ENCODE data around the gene UNC13A. TPM values are rescaled to one million over a fixed set of nuclear protein-coding genes. Genes with fewer than 3 reads are reported as not detected.

The UNC13A gene
- total RNA-seq, 1 donor from 2014 or later: 0.13 TPM

DNA sequence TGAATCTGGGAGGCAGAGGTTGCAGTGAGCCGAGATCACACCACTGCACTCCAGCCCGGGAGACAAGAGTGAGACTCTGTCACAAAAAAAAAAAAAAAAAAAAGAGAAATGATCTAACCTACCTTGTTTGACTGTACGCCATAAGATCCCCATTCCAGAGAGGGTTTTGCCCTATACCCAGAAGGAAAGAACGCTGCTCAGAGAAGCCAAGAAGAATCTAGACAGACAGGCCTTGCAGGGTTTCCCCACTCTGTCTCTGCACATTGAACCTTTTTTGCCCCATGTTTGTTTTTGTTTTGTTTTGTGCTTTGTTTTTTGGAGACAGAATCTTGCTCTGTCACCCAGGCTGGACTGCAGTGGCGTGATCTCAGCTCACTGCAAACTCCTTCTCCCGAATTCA is 23.7 kb upstream of the UNC13A start:
- DNase-seq (ENCODE audit: low spot score) (no peak), ATAC-seq (no peak)

GRCh38 chr19:17706750-17707181 is 18.6 kb upstream of the UNC13A start:
- DNase-seq (ENCODE audit: low spot score) (no peak), ATAC-seq (no peak)

DNA sequence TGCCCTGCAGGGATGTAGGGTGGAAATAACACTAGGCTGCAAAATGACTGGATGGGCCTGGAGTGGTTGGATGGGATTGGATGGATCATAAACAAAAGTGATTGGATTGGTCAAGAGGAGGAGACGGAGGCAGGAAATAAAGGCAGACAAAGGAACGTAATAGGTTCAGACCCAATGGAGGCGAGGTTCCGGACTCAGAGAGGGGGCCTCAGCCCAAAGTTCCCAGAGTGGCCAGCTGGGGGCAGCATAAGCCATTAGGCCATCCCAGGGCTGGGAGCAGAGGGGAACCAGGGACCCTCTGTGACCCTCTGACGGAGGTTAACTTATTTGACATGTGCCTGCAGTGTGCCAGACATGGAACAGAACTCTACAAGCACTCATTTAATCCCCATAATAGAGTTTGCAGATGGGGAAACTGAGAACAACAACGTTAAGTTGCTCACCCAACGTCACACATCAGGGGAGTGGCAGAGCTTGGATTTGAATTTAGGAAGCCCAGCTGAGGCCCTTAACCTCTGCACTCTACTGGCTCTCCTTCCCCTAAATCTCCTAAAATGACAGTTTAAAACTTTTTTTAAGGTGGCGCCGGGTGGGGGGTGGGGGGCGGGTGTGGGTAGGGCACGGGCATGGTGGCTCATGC is 15.8 kb upstream of the UNC13A start:
- peak; percentile 79 for ATAC-seq
- no peak for DNase-seq (ENCODE audit: low spot score)

- no peak for ATAC-seq
These were observed 7.0 kb upstream of the UNC13A start for GRCh38 chr19:17695198-17695597.

DNA sequence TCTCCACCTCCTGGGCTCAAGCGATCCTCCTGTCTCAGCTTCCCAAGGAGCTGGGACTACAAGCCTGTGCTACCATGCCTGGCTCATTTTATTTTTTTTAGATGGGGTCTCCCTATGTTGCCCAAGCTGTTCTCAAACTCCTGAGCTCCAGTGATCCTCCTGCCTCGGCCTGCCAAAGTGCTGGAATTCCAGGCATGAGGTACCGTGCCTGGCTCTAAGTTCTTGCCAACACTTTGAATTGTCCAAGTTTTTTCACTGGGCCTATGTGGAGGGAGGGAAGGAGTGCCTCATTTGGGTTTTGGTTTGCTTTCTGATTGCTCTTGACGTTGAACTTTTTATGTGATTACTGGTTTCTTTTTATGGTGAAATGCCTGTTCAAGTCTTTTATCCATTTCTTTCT is 4.4 kb upstream of the UNC13A start:
- ATAC-seq: no peak

More at GRCh38 chr19:17695198-17695597, 7.0 kb upstream of the UNC13A start:
- no peak for DNase-seq (ENCODE audit: low spot score)

GRCh38 chr19:17688853-17689595 is 870 bp upstream of the UNC13A start:
- ATAC-seq (no peak), DNase-seq (ENCODE audit: low spot score) (no peak)

More for the DNA sequence above, 4.4 kb upstream of the UNC13A start:
- no peak for DNase-seq (ENCODE audit: low spot score)

- ATAC-seq: no peak
- no peak for DNase-seq (ENCODE audit: low spot score)
These were observed 855 bp downstream of the UNC13A start for GRCh38 chr19:17687141-17687856.

GRCh38 chr19:17686592-17687024 is 1.5 kb downstream of the UNC13A start:
- peak; percentile 12 for ATAC-seq
- no peak for DNase-seq (ENCODE audit: low spot score)

DNA sequence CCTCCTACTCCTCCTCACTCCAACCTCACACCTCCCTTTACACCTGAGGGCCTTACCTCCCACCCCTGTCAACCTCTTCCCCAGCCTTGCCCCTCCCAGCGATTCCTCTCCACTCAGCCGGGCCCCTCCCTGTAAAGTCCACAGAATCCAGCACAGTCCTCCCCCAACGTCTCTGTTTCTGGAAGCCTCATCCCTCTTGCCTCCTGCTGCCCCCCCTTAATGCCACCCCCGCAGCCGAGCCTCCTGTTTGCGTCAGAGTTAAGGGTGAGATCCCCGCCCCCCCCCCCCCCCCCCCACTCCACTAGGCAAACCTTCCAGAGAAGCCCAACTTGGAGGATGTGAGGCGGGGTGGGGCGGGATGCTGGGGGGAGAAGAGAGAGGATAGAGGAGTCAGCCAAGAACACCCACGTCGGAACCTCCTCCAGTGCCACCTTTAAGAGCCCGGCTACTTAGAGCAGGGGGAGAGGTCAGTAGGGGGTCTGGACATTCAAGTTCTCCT is 2.1 kb downstream of the UNC13A start:
- no peak for ATAC-seq
- DNase-seq (ENCODE audit: low spot score): no peak

DNA sequence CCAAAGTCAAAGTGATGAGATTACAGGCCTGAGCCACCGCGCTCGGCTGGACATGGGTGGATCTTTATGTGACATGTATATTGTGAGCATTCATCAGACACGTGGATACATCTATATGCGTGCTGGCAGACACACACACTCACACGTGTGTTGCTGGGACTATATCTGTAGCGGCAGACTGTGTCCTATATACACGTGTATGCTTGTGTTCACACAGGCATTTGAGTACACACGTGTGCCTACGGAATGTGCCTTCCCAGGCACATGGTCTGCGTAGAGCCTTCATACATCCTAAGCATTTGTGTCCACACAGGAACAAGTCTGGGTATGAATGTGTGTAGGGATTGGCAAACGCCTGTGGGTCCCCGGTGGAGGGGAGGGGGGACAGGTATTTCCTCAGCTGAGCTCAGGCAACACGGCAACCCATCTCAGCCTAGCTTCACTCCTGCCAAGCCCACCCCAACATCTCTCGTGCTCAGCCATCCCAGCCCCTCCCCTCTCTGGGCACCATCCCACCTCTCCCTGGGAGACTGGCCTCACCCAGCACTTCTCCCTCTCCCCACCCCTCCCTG is 2.6 kb downstream of the UNC13A start:
- DNase-seq (ENCODE audit: low spot score): no peak
- no peak for ATAC-seq

- no peak for ATAC-seq
- no peak for DNase-seq (ENCODE audit: low spot score)
These were observed 3.9 kb downstream of the UNC13A start for GRCh38 chr19:17684256-17684655.

DNA sequence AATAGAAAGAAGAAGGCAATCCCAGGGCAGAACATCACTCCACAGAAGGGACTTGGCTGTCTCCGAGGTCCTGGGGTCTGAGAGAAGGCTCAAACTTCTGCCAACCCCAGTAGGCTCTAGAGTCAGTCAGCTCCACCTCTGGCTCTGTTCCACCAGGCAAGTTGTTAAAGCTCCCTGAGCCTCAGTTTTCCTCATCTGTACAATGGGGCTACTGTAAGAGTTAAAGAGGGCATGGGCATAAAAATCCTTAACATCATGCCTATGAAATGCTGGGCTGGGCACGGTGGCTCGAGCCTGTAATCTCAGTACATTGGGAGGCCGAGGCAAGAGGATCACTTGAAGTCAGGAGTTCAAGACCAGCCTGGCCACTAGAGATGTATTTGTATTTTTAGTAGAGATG is 5.1 kb downstream of the UNC13A start:
- ATAC-seq: no peak
- no peak for DNase-seq (ENCODE audit: low spot score)

DNA sequence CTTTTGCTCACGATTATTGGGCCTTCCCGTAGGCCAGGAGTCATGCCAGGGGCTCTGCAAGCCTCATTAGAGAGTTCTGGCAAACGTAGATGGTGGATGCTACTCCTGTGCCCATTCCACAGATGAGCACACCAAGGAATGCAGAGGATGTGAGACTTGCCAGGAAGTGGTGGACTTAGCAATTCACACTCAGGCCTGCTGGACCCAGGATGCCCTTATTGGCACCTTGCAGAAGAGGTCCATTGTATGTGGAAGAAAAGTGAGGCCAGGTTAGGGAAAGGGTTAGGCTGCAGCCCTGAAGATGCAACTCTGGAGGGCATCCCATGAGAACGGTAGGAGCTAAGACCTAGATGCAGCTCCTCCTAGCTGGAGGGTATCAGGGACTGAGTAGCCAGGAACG is 5.9 kb downstream of the UNC13A start:
- ATAC-seq (no peak), DNase-seq (ENCODE audit: low spot score) (no peak)

DNA sequence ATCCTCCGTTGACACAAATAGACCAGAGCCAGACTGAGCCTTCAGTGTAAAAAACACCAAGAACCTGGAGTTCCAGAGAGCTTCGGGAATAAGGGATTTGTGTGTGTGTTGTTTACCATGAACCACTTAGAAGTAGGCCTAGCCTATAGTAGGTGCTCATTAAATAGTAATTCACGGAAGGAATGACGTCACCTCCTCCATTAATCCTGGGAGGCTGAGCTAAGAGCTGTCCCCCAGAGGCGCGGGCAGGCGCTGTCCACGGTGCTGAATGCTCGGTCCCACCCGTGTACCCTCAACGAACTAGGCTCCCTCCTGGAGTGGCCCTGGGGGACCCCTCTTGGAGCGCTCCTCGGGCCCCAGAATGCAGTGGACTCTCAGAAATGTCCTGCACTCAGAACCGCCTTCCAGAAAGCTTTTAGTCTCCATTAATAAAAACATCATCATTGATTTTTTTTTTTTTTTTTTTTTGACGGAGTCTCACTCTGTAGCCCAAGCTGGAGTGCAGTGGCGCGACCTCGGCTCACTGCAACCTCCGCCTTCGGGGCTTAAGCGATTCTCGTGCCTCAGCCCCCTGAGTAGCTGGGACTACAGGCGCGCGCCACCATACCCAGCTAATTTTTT is 6.5 kb downstream of the UNC13A start:
- ATAC-seq (peak; percentile 42), DNase-seq (ENCODE audit: low spot score) (no peak)

DNA sequence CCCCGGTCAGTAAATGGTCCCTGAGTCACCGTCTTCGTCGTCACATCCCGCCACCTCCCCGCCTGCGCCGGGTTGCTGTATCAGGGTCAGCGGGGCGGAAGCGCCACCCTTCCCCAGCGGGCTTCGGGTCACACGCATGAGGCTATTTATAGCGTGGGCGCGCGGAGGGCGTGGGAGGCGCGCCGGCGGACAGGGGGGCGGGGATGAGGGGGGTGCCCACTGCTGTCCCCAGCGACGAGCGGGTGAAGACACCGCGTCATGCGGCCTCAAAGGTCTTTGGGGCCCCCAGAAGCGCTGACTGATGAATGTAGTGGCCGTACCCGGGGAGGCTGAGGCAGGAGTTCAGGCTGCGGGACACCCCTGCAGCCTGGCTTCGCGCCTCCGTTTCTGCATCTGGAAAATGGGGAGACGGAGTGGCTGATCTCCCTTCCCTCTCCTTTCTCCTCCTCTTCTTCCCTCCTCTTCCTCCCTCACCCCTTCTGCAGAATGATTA is 7.9 kb downstream of the UNC13A start:
- DNase-seq (ENCODE audit: low spot score) (peak; percentile 59), ATAC-seq (peak; percentile 82)

DNA sequence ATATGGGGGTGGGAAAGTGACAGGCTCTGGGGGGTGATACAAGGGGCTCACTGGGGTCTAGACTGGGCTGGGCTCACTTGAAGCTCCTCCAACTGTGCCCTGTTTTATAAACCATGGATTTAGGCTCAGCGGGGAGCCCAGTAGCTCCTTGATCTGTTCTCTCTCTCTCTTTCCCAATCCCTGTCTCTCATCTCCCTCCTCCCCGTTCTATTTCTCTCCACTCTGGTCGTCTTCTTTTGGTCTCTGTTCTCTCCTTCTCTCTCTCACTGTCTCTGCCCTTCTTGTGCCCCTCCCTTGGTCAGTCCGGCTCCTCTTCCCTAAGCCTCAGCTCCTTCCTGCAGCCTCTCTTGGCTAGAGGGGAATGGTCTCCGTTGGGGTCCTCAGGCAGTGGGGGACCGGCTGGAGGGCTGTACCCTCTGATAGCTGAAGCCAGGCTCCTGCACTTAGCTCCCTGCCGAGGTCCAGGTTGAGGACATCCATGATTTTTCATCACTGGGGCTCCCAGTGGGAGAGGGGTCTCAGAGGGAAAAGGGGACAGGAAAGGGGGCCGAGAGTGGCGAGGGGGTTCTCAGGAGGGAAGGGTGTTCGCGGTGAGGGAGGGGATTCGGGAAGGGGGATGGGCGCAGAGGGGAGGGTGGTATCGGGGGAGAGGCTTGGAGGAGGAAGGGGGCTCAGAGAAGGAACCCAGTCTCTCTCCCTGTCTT is 8.5 kb downstream of the UNC13A start:
- DNase-seq (ENCODE audit: low spot score) (no peak), ATAC-seq (no peak)

- ATAC-seq: no peak
- DNase-seq (ENCODE audit: low spot score): no peak
These were observed 9.3 kb downstream of the UNC13A start for GRCh38 chr19:17678836-17679235.

DNA sequence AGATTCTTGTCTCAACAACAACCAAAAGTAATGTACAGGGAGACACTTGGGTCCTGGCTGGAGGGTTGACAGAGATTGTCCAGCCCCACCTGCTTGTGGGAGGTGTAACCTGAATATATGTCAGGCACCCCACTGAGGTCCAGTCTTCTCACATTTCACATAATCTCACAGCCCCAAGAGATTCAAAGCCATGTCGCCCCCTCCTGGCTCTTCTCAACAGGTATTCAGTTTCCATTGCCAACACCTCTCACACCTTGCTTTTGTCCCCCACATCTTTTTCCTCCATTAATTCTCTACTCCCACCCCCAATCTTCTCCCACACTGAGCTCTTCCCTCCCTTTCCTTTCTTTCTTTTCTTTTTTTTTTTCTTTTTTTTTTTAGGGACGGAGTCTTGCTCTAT is 11.2 kb downstream of the UNC13A start:
- ATAC-seq (no peak), DNase-seq (ENCODE audit: low spot score) (no peak)

DNA sequence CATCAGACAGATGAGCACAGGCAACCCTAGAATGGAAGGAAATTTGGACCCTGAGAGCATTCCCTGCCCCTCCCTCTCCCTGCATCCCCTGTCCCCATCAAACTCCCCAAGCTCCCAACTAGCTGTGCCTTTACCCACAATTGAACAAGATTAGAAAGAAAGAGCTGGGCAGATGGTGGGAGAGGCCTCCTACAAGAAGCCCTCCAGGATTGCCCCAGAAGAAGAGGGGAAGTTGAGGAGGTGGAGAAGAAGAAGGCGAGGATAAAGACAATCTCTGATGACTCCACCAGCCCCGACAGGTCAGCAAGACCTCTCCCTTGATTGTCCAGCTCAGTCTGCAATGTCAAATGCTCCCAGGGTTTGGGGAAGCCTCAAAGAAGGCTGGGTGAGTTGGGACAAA is 11.9 kb downstream of the UNC13A start:
- DNase-seq (ENCODE audit: low spot score): no peak
- ATAC-seq: no peak

Measured in left lobe of liver (tissue), 2 donors.